Nephron (organoid): ENCODE results near the gene ADCY9.

ENCODE experiments used
- H3K27ac Mint-ChIP-seq, 3 experiments: 2 replicates each; pipeline ENCODE4 v1.8.0; 2020; ENCODE audit warnings: mixed read lengths in 3 of 3, mild to moderate bottlenecking in 2 of 3, moderate library complexity in 1 of 3
- H3K27me3 Mint-ChIP-seq: 2 replicates; pipeline ENCODE4 v1.8.0; 2021; ENCODE audit warnings: low read depth, mild to moderate bottlenecking, moderate library complexity, mixed read lengths
- H3K36me3 Mint-ChIP-seq: 2 replicates; pipeline ENCODE4 v1.8.0; 2020; ENCODE audit warnings: low read depth, mixed read lengths
- H3K4me1 Mint-ChIP-seq: 2 replicates; pipeline ENCODE4 v1.8.0; 2020; ENCODE audit warnings: mixed read lengths
- H3K4me3 Mint-ChIP-seq, 3 experiments: 2 replicates each; pipeline ENCODE4 v1.8.0; 2020; ENCODE audit warnings: mild to moderate bottlenecking in 3 of 3, mixed read lengths in 3 of 3, moderate library complexity in 2 of 3
- H3K9me3 Mint-ChIP-seq: 2 replicates; pipeline ENCODE4 v1.8.0; 2020; ENCODE audit warnings: mixed read lengths
- CTCF ChIP-seq, 3 experiments: fragments of 200-600 bp; sonication (generic); IDR thresholded peaks; one replicate each; pipeline ENCODE4 v1.5.0; 2021; ENCODE audit warnings: antibody characterized with exemption in 3 of 3; ENCODE audit not compliant: unreplicated experiment in 3 of 3

Gene ADCY9

GRCh38 chr16:4124535-4125294 is 8.5 kb upstream of the ADCY9 start:
- Mint-ChIP-seq H3K36me3 (no peaks in the 10 kb centered on the region), H3K27ac (no peak overlapping the region), H3K4me3 (no peak overlapping the region), H3K27me3 (no peaks in the 10 kb centered on the region), H3K4me1 (peaks cover 7% of the 10 kb centered on the region), H3K9me3 (no peaks in the 10 kb centered on the region)
- TF ChIP-seq CTCF (IDR thresholded peaks at IDR 0.05; ENCODE audit: unreplicated experiment in 3 of 3) = no peak

GRCh38 chr16:4123616-4124300 is 7.5 kb upstream of the ADCY9 start:
- H3K27ac Mint-ChIP-seq = no peak overlapping the region
- peaks cover 7% of the 10 kb centered on the region for H3K4me1 Mint-ChIP-seq
- no peaks in the 10 kb centered on the region for H3K9me3 Mint-ChIP-seq
- H3K36me3 Mint-ChIP-seq = no peaks in the 10 kb centered on the region
- H3K27me3 Mint-ChIP-seq = no peaks in the 10 kb centered on the region
- no peak overlapping the region for H3K4me3 Mint-ChIP-seq
- no peak for TF ChIP-seq CTCF (IDR thresholded peaks at IDR 0.05; ENCODE audit: unreplicated experiment in 3 of 3)

- H3K27me3 Mint-ChIP-seq = no peaks in the 10 kb centered on the region
- TF ChIP-seq CTCF (IDR thresholded peaks at IDR 0.05; ENCODE audit: unreplicated experiment in 3 of 3) = no peak
- no peaks in the 10 kb centered on the region for H3K36me3 Mint-ChIP-seq
- peaks cover 13% of the 10 kb centered on the region for H3K4me1 Mint-ChIP-seq
- no peak overlapping the region for H3K27ac Mint-ChIP-seq
- peak overlapping the region in 1 of 3 experiments; percentile 38 for H3K4me3 Mint-ChIP-seq
- H3K9me3 Mint-ChIP-seq = no peaks in the 10 kb centered on the region
Observed at GRCh38 chr16:4120176-4120575, 3.9 kb upstream of the ADCY9 start.

- Mint-ChIP-seq H3K27ac (peak overlapping the region; percentile 62 to 67 (median 62)), H3K36me3 (peaks cover 6% of the 10 kb centered on the region), H3K9me3 (no peaks in the 10 kb centered on the region), H3K27me3 (no peaks in the 10 kb centered on the region), H3K4me1 (peaks cover 29% of the 10 kb centered on the region), H3K4me3 (peak overlapping the region; percentile 79 to 89 (median 88))
- TF ChIP-seq CTCF (IDR thresholded peaks at IDR 0.05; ENCODE audit: unreplicated experiment in 3 of 3) = no peak
Observed at GRCh38 chr16:4117250-4117578, 972 bp upstream of the ADCY9 start.

GRCh38 chr16:4115949-4116318 is 308 bp downstream of the ADCY9 start:
- H3K9me3 Mint-ChIP-seq = no peaks in the 10 kb centered on the region
- no peak for TF ChIP-seq CTCF (IDR thresholded peaks at IDR 0.05; ENCODE audit: unreplicated experiment in 3 of 3)
- H3K4me3 Mint-ChIP-seq = peak overlapping the region; percentile 75 to 82 (median 78)
- peaks cover 6% of the 10 kb centered on the region for H3K36me3 Mint-ChIP-seq
- H3K4me1 Mint-ChIP-seq = peaks cover 41% of the 10 kb centered on the region
- no peaks in the 10 kb centered on the region for H3K27me3 Mint-ChIP-seq
- no peak overlapping the region for H3K27ac Mint-ChIP-seq
